Activated B cell treated with CpG ODN at 0.5 μM for 24 hours (primary cell): ENCODE data around the gene DOCK2. TPM values are rescaled to one million over a fixed set of nuclear protein-coding genes. Genes with fewer than 3 reads are reported as not detected.

ENCODE experiments used
- ATAC-seq: fragments of 200-7000 bp; cut with Tn5 transposase; one replicate; pipeline ENCODE4 v1.10.0; 2021; ENCODE audit warnings: low read depth, mild to moderate bottlenecking, moderate library complexity
- CTCF ChIA-PET: fragments of 350-600 bp; sonication (Branson Sonifier 250); formaldehyde crosslinking; loops from one replicate; lab custom pipeline; 2021; ENCODE audit warnings: antibody characterized with exemption; lab: Charles Lee
- POLR2A ChIA-PET: fragments of 350-600 bp; sonication (Branson Sonifier 250); formaldehyde crosslinking; loops from one replicate; lab custom pipeline; 2021; ENCODE audit warnings: antibody characterized with exemption; lab: Charles Lee
- DNase-seq: peaks from one replicate; pipeline ENCODE4 v3.0.0; 2022
- H3K27ac Mint-ChIP-seq: one replicate; pipeline ENCODE4 v1.8.0; 2020; ENCODE audit warnings: mixed read lengths
- H3K27me3 Mint-ChIP-seq: one replicate; pipeline ENCODE4 v1.8.0; 2021; ENCODE audit warnings: mixed read lengths
- H3K36me3 Mint-ChIP-seq: one replicate; pipeline ENCODE4 v1.8.0; 2021; ENCODE audit warnings: low read depth, mixed read lengths
- H3K4me1 Mint-ChIP-seq: one replicate; pipeline ENCODE4 v1.8.0; 2021; ENCODE audit warnings: mixed read lengths
- H3K4me3 Mint-ChIP-seq: one replicate; pipeline ENCODE4 v1.8.0; 2020; ENCODE audit warnings: mild to moderate bottlenecking, mixed read lengths
- H3K9me3 Mint-ChIP-seq: one replicate; pipeline ENCODE4 v1.8.0; 2020; ENCODE audit warnings: mixed read lengths
- CTCF ChIP-seq: fragments of 200-600 bp; IDR thresholded peaks from one replicate; pipeline ENCODE4 v1.8.0; 2022; ENCODE audit warnings: antibody characterized with exemption, mild to moderate bottlenecking
- intact Hi-C: fragments of 100-400 bp; cut with micrococcal nuclease; formaldehyde crosslinking; loops from one replicate; pipeline ENCODE4 v1.15.1; 2024
- total RNA-seq: library from RNA; stranded (reverse); gene quantifications from 2 replicates; pipeline ENCODE4 v1.2.3, GENCODE V29; 2022

DOCK2 gene
- total RNA-seq, 1 donor from 2014 or later = 344 TPM

DNA sequence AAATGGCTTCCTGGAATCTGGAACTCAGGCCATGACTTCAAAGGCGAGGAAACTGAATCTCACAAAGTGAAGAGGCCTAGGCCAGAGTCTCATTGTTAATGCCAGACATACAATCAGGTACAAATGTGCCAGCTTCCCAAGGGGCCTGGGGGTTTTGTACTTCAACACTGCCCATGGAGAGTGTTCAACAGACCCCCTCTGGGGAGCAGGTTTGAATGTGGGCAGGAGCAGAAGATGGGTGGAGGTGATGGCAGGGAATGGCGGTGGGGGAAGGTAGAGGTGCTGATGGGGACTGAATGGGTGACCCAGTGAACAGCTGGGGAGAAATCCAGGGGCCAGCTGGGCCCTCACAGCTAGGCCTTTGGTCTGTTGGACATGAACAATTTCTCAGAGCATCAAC lies 480.7 kb downstream of the DOCK2 start:
- Mint-ChIP-seq H3K36me3 (no peaks in the 10 kb centered on the region), H3K27me3 (peaks cover 2% of the 10 kb centered on the region), H3K27ac (no peak overlapping the region), H3K4me3 (no peak overlapping the region), H3K9me3 (no peaks in the 10 kb centered on the region), H3K4me1 (no peaks in the 10 kb centered on the region)
- intact Hi-C loops = no loop called here
- ATAC-seq (no peak), DNase-seq (no peak)
- CTCF ChIA-PET = no interaction called here
- POLR2A ChIA-PET = no interaction called here
- TF ChIP-seq CTCF = no peak

- DNase-seq (no peak), ATAC-seq (no peak)
- TF ChIP-seq CTCF = no peak
- intact Hi-C loops = no loop called here
- peaks cover 4% of the 10 kb centered on the region for H3K9me3 Mint-ChIP-seq
- no peak overlapping the region for H3K4me3 Mint-ChIP-seq
- peaks cover 2% of the 10 kb centered on the region for H3K27me3 Mint-ChIP-seq
- CTCF ChIA-PET = no interaction called here
- H3K27ac Mint-ChIP-seq = no peak overlapping the region
- no peaks in the 10 kb centered on the region for H3K4me1 Mint-ChIP-seq
- POLR2A ChIA-PET = no interaction called here
- H3K36me3 Mint-ChIP-seq = no peaks in the 10 kb centered on the region
These were observed 483.5 kb downstream of the DOCK2 start for GRCh38 chr5:170120576-170120975.

GRCh38 chr5:170121321-170121720 lies 484.2 kb downstream of the DOCK2 start:
- Mint-ChIP-seq H3K4me3 (no peak overlapping the region), H3K36me3 (no peaks in the 10 kb centered on the region), H3K4me1 (no peaks in the 10 kb centered on the region), H3K9me3 (peaks cover 11% of the 10 kb centered on the region), H3K27ac (no peak overlapping the region), H3K27me3 (peaks cover 2% of the 10 kb centered on the region)
- CTCF ChIA-PET = no interaction called here
- TF ChIP-seq CTCF = no peak
- DNase-seq (no peak), ATAC-seq (no peak)
- POLR2A ChIA-PET = no interaction called here
- intact Hi-C loops = no loop called here

- POLR2A ChIA-PET = no interaction called here
These were observed 489.0 kb downstream of the DOCK2 start for GRCh38 chr5:170126061-170126460.

GRCh38 chr5:170126626-170127025 lies 489.6 kb downstream of the DOCK2 start:
- Mint-ChIP-seq H3K27me3 (peaks cover 5% of the 10 kb centered on the region), H3K4me1 (no peaks in the 10 kb centered on the region)

More at GRCh38 chr5:170126061-170126460, 489.0 kb downstream of the DOCK2 start:
- Mint-ChIP-seq H3K27me3 (peaks cover 6% of the 10 kb centered on the region), H3K4me1 (no peaks in the 10 kb centered on the region), H3K27ac (no peak overlapping the region), H3K36me3 (no peaks in the 10 kb centered on the region), H3K9me3 (peaks cover 20% of the 10 kb centered on the region), H3K4me3 (no peak overlapping the region)
- DNase-seq = no peak
- ATAC-seq = no peak
- intact Hi-C loops = no loop called here
- no peak for TF ChIP-seq CTCF
- CTCF ChIA-PET = no interaction called here

More at GRCh38 chr5:170126626-170127025, 489.6 kb downstream of the DOCK2 start:
- no peaks in the 10 kb centered on the region for H3K36me3 Mint-ChIP-seq
- no peak overlapping the region for H3K27ac Mint-ChIP-seq
- intact Hi-C loops = no loop called here
- DNase-seq (no peak), ATAC-seq (no peak)
- ChIA-PET CTCF (no interaction called here), POLR2A (no interaction called here)
- peaks cover 20% of the 10 kb centered on the region for H3K9me3 Mint-ChIP-seq
- H3K4me3 Mint-ChIP-seq = no peak overlapping the region
- no peak for TF ChIP-seq CTCF
